ENCODE data around the gene MRTFA. TPM values are rescaled to one million over a fixed set of nuclear protein-coding genes. Genes with fewer than 3 reads are reported as not detected.

MRTFA gene
- total RNA-seq, 1 donor from 2014 or later = 52.1 TPM

Other genes with a start within 250 kb of the MRTFA start
- gene MCHR1, start 42.8 kb upstream of the MRTFA start, total RNA-seq = 0.23 TPM in 1 of 2 replicates, not detected in the other
- 16.3 and 29.6 TPM in 2 replicates for gene SLC25A17, start 182.6 kb upstream of the MRTFA start, total RNA-seq
- 126 and 159 TPM in 2 replicates for gene ST13, start 219.9 kb upstream of the MRTFA start, total RNA-seq
- gene XPNPEP3, start 220.4 kb upstream of the MRTFA start, total RNA-seq = 7.1 and 9.1 TPM in 2 replicates
- not detected in 2 replicates for gene DNAJB7, start 225.4 kb upstream of the MRTFA start, total RNA-seq